IgD-negative memory B cell (primary cell): ENCODE results near the gene TMF1. TPM values are rescaled to one million over a fixed set of nuclear protein-coding genes. Genes with fewer than 3 reads are reported as not detected.

ENCODE experiments used
- H3K27ac Mint-ChIP-seq, 3 donors: one replicate each; pipeline ENCODE4 v1.8.0; 2020 to 2022; ENCODE audit warnings: mild to moderate bottlenecking in 3 of 3, mixed read lengths in 3 of 3, moderate library complexity in 1 of 3
- H3K27me3 Mint-ChIP-seq: one replicate; pipeline ENCODE4 v1.8.0; 2021; ENCODE audit warnings: mixed read lengths
- H3K36me3 Mint-ChIP-seq: one replicate; pipeline ENCODE4 v1.8.0; 2020; ENCODE audit warnings: mild to moderate bottlenecking, mixed read lengths
- H3K4me1 Mint-ChIP-seq, 3 donors: one replicate each; pipeline ENCODE4 v1.8.0; 2020 to 2022; ENCODE audit warnings: mixed read lengths in 3 of 3, mild to moderate bottlenecking in 1 of 3
- H3K4me3 Mint-ChIP-seq, 4 donors: one replicate each; pipeline ENCODE4 v1.8.0; 2020 to 2022; ENCODE audit warnings: mild to moderate bottlenecking in 4 of 4, mixed read lengths in 4 of 4, moderate library complexity in 3 of 4
- H3K9me3 Mint-ChIP-seq, 3 donors: one replicate each; pipeline ENCODE4 v1.8.0; 2020 to 2021; ENCODE audit warnings: mixed read lengths in 3 of 3, mild to moderate bottlenecking in 1 of 3
- polyA plus RNA-seq: library from polyadenylated mRNA; unstranded; fragments of 300-500 nt; fragmentation: Illumina TruSeq; gene quantifications from one replicate; pipeline ENCODE4 v1.2.3, GENCODE V29; 2021

Gene TMF1, protein sequence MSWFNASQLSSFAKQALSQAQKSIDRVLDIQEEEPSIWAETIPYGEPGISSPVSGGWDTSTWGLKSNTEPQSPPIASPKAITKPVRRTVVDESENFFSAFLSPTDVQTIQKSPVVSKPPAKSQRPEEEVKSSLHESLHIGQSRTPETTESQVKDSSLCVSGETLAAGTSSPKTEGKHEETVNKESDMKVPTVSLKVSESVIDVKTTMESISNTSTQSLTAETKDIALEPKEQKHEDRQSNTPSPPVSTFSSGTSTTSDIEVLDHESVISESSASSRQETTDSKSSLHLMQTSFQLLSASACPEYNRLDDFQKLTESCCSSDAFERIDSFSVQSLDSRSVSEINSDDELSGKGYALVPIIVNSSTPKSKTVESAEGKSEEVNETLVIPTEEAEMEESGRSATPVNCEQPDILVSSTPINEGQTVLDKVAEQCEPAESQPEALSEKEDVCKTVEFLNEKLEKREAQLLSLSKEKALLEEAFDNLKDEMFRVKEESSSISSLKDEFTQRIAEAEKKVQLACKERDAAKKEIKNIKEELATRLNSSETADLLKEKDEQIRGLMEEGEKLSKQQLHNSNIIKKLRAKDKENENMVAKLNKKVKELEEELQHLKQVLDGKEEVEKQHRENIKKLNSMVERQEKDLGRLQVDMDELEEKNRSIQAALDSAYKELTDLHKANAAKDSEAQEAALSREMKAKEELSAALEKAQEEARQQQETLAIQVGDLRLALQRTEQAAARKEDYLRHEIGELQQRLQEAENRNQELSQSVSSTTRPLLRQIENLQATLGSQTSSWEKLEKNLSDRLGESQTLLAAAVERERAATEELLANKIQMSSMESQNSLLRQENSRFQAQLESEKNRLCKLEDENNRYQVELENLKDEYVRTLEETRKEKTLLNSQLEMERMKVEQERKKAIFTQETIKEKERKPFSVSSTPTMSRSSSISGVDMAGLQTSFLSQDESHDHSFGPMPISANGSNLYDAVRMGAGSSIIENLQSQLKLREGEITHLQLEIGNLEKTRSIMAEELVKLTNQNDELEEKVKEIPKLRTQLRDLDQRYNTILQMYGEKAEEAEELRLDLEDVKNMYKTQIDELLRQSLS
- polyA plus RNA-seq, result 43.2 TPM

GRCh38 chr3:69051756-69052471 is at the start of gene TMF1:
Gene TMF1, minus strand, starts transcription at chr3:69052333. Its CDS starts 247 bp downstream, at chr3:69052086.
- no peaks in the 10 kb centered on the region for H3K27me3 Mint-ChIP-seq
- H3K9me3 Mint-ChIP-seq, result no peaks in the 10 kb centered on the region
- H3K4me1 Mint-ChIP-seq, result peaks cover 28 to 32% (median 31%) of the 10 kb centered on the region in 3 donors
- peak within 1 kb of the TSS; percentile 94 to 99 (median 96) for H3K4me3 Mint-ChIP-seq
- peaks cover 4% of the 10 kb centered on the region for H3K36me3 Mint-ChIP-seq
- peak within 1 kb of the TSS; percentile 91 to 99 (median 98) for H3K27ac Mint-ChIP-seq

DNA sequence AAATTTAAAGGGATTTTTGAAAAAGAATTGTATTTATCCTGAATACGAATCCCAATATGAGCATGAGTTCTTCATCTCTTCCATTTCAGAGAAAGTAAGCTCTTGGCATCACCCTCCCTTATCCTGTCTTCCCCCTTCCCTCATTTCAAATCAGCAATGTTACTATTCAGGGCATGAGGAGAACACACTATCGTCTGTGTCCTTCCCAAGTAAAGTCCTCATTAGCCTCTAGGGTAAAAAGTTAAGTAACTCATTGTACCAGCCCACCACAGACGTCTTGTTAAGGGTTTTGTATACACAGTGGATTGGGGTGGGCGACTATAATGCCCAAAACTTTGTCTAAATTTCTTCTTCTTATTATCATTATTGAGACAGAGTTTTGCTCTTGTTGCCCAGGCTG is 47.4 kb upstream of the TMF1 start:
- H3K27me3 Mint-ChIP-seq, result no peaks in the 10 kb centered on the region
- peaks cover 31 to 42% (median 34%) of the 10 kb centered on the region in 3 donors for H3K4me1 Mint-ChIP-seq
- H3K9me3 Mint-ChIP-seq, result no peaks in the 10 kb centered on the region
- H3K4me3 Mint-ChIP-seq, result no peak overlapping the region
- peaks cover 7% of the 10 kb centered on the region for H3K36me3 Mint-ChIP-seq
- H3K27ac Mint-ChIP-seq, result no peak overlapping the region

- Mint-ChIP-seq H3K36me3 (peaks cover 7% of the 10 kb centered on the region), H3K27me3 (no peaks in the 10 kb centered on the region), H3K4me1 (peaks cover 42 to 56% (median 52%) of the 10 kb centered on the region in 3 donors), H3K4me3 (no peak overlapping the region), H3K9me3 (no peaks in the 10 kb centered on the region), H3K27ac (peak overlapping the region; percentile 24 to 65 (median 25))
Observed at GRCh38 chr3:69097407-69098086, 45.4 kb upstream of the TMF1 start.

DNA sequence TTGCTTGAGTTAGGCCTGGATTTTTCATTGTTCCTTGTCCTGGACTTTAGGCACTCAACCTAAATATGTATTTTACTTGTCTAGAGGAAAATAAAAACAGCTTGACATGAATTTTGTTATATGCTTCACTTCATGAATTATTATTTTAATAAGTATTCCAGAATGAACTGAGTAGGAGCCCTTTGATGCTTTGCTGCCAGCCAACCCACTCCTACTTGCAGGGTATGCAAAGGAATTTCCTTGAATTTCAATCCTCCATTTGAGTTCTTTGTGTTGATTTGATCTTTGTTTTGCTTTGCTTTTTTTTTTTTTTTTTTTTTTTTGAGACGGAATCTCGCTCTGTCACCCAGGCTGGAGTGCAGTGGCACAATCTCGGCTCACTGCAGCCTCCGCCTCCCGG is 44.2 kb upstream of the TMF1 start:
- H3K27ac Mint-ChIP-seq, result peak overlapping the region; percentile 87 to 98 (median 96)
- H3K4me1 Mint-ChIP-seq, result peaks cover 53 to 62% (median 55%) of the 10 kb centered on the region in 3 donors
- H3K36me3 Mint-ChIP-seq, result peaks cover 7% of the 10 kb centered on the region
- peak overlapping the region in 1 of 4 donors; percentile 72 for H3K4me3 Mint-ChIP-seq
- H3K27me3 Mint-ChIP-seq, result no peaks in the 10 kb centered on the region
- H3K9me3 Mint-ChIP-seq, result no peaks in the 10 kb centered on the region

GRCh38 chr3:69095636-69096035 is 43.5 kb upstream of the TMF1 start:
- H3K4me1 Mint-ChIP-seq, result peaks cover 56 to 65% (median 58%) of the 10 kb centered on the region in 3 donors
- H3K27me3 Mint-ChIP-seq, result no peaks in the 10 kb centered on the region
- no peaks in the 10 kb centered on the region for H3K9me3 Mint-ChIP-seq
- H3K27ac Mint-ChIP-seq, result peak overlapping the region; percentile 87 to 98 (median 96)
- peaks cover 7% of the 10 kb centered on the region for H3K36me3 Mint-ChIP-seq
- H3K4me3 Mint-ChIP-seq, result peak overlapping the region; percentile 12 to 72 (median 56)

- Mint-ChIP-seq H3K36me3 (peaks cover 6% of the 10 kb centered on the region), H3K4me3 (peak overlapping the region; percentile 46 to 87 (median 78)), H3K9me3 (no peaks in the 10 kb centered on the region), H3K27ac (peak overlapping the region; percentile 87 to 98 (median 96)), H3K27me3 (no peaks in the 10 kb centered on the region), H3K4me1 (peaks cover 64 to 71% (median 66%) of the 10 kb centered on the region in 3 donors)
Observed at GRCh38 chr3:69094467-69095205, 42.5 kb upstream of the TMF1 start.

DNA sequence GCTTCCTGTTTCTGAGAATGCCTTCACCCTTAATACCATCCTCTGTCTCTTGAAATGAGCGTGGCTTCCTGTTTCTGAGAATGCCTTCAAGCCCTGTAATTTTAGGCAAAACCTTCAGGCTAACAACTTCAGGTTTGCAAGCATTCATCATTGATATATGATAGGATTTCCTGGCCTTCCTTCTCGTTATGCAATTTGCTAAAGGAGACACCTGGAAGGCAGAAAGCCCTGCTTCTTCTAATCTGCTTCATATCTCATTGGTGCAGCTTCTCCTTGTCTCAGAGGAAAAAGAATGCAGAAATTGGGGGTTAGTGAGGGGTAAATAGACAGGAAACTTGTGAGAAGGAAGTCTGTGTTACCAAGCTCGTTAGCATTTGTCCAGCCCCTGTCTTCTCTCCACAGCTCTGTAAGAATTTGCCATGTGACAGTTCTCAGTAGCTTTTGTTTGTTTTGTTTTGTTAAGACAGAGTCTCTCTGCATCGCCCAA is 39.9 kb upstream of the TMF1 start:
- H3K27ac Mint-ChIP-seq, result peak overlapping the region; percentile 87 to 98 (median 96)
- H3K4me1 Mint-ChIP-seq, result peaks cover 66 to 81% (median 70%) of the 10 kb centered on the region in 3 donors
- peaks cover 2% of the 10 kb centered on the region for H3K36me3 Mint-ChIP-seq
- H3K27me3 Mint-ChIP-seq, result no peaks in the 10 kb centered on the region
- peak overlapping the region; percentile 81 to 84 (median 82) for H3K4me3 Mint-ChIP-seq
- H3K9me3 Mint-ChIP-seq, result no peaks in the 10 kb centered on the region

DNA sequence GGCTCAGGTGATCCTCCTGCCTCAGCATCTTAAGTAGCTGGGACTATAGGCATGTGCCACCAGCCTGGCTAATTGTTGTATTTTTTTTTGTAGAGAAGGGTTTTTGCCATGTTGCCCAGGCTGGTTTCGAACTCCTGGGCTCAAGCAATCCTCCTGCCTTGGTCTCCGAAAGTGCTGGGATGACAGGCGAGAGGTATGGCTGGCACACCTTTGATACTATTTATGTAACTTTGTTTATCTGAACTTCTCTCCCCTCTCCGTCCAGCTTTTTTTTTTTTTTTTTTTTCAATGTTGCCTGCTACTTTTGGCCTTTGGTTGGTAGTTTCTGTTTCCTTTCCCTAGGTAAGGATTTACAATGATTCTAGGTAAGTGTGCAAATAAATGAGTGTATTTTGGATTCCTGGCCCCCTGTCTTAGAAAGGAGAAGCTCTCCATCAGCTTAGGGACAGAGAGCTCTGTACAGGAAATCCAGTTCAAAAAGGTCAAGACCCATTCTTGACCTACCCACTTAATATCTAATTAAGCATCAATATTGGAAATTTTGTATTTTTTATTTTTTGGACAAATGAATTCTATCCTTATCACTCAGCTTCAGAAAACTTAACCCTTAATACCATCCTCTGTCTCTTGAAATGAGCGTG is 39.4 kb upstream of the TMF1 start:
- no peaks in the 10 kb centered on the region for H3K9me3 Mint-ChIP-seq
- H3K27ac Mint-ChIP-seq, result peak overlapping the region; percentile 87 to 98 (median 96)
- H3K4me3 Mint-ChIP-seq, result peak overlapping the region; percentile 81 to 84 (median 82)
- peaks cover 65 to 78% (median 70%) of the 10 kb centered on the region in 3 donors for H3K4me1 Mint-ChIP-seq
- H3K27me3 Mint-ChIP-seq, result no peaks in the 10 kb centered on the region
- peaks cover 2% of the 10 kb centered on the region for H3K36me3 Mint-ChIP-seq

DNA sequence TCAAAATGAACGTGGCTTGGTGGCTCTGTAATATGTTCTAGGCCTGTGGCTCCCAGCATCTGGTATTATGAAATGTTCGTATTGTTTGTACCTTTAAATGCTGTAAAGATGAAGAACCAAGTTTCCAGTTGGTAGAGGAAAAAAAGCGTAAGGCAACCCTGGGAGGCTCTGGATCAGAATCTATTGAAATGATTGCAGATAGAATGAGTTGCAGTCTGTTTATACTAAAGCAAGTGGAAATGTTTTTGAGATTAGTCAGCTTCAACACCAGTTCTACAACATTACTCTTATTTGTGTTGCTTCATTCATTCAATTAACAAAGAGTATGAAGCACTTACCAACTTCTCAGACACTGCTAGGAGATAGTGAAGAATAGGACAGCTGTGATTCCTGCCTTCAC is 37.9 kb upstream of the TMF1 start:
- Mint-ChIP-seq H3K4me1 (peaks cover 58 to 69% (median 63%) of the 10 kb centered on the region in 3 donors), H3K36me3 (peaks cover 2% of the 10 kb centered on the region), H3K27me3 (no peaks in the 10 kb centered on the region), H3K9me3 (no peaks in the 10 kb centered on the region), H3K27ac (peak overlapping the region; percentile 87 to 99 (median 90)), H3K4me3 (peak overlapping the region; percentile 48 to 90 (median 82))

- H3K4me3 Mint-ChIP-seq, result peak overlapping the region; percentile 62 to 90 (median 82)
- peaks cover 49 to 66% (median 63%) of the 10 kb centered on the region in 3 donors for H3K4me1 Mint-ChIP-seq
- H3K36me3 Mint-ChIP-seq, result peaks cover 2% of the 10 kb centered on the region
Observed at GRCh38 chr3:69088063-69088462, 35.9 kb upstream of the TMF1 start.

GRCh38 chr3:69087030-69087791 is 35.1 kb upstream of the TMF1 start:
- Mint-ChIP-seq H3K27ac (peak overlapping the region in 1 of 3 donors; percentile 78), H3K36me3 (peaks cover 2% of the 10 kb centered on the region), H3K4me3 (peak overlapping the region; percentile 31 to 81 (median 68)), H3K9me3 (no peaks in the 10 kb centered on the region), H3K27me3 (no peaks in the 10 kb centered on the region), H3K4me1 (peaks cover 48 to 66% (median 64%) of the 10 kb centered on the region in 3 donors)

More at GRCh38 chr3:69088063-69088462, 35.9 kb upstream of the TMF1 start:
- H3K27me3 Mint-ChIP-seq, result no peaks in the 10 kb centered on the region
- H3K9me3 Mint-ChIP-seq, result no peaks in the 10 kb centered on the region
- H3K27ac Mint-ChIP-seq, result peak overlapping the region; percentile 76 to 89 (median 87)
